IMR-90 (cell line): Measurements from ENCODE around the gene BTG3. TPM values are rescaled to one million over a fixed set of nuclear protein-coding genes. Genes with fewer than 3 reads are reported as not detected.

Experiments
- ATAC-seq: fragments of 200-7000 bp; cut with Tn5 transposase; 2 replicates; pipeline ENCODE4 v1.9.1; 2020; ENCODE audit warnings: low read depth, mild to moderate bottlenecking, moderate library complexity
- BruUV-seq: library from RNA; stranded (reverse); fragments of 400-500 nt; replicated peaks from 2 replicates; lab custom pipeline; 2021; lab: Mats Ljungman, UMichigan
- CTCF ChIA-PET: fragments of 300-600 bp; formaldehyde crosslinking; extraction: SDS; loops from one replicate; lab custom pipeline; 2021; ENCODE audit warnings: antibody characterized with exemption; lab: Yijun Ruan, JAX
- POLR2A ChIA-PET: fragments of 300-600 bp; sonication (Branson Sonifier 250); formaldehyde crosslinking; loops from one replicate; lab custom pipeline; 2022; ENCODE audit warnings: antibody characterized with exemption; ENCODE audit not compliant: unreplicated experiment; lab: Charles Lee
- DNase-seq: peaks from one replicate; pipeline ENCODE4 v3.0.0; 2013
- H2AFZ ChIP-seq: replicated peaks from 2 replicates; pipeline ENCODE3; 2013; ENCODE audit warnings: low read length, mild to moderate bottlenecking; ENCODE audit not compliant: poor library complexity
- H2AK5ac ChIP-seq: 2 replicates; pipeline ENCODE4 v1.6.1; 2013; ENCODE audit warnings: low read depth, low read length, inconsistent platforms
- H2AK9ac ChIP-seq: replicated peaks from 2 replicates; pipeline ENCODE3; 2013; ENCODE audit warnings: mild to moderate bottlenecking, low read depth, low read length, moderate library complexity; ENCODE audit not compliant: poor library complexity
- H2BK120ac ChIP-seq: 2 replicates; pipeline ENCODE4 v1.6.1; 2013; ENCODE audit warnings: low read depth, low read length, inconsistent platforms
- H2BK15ac ChIP-seq: 3 replicates; pipeline ENCODE4 v1.6.1; 2013; ENCODE audit warnings: low read depth, low read length, inconsistent platforms
- H2BK20ac ChIP-seq: 2 replicates; pipeline ENCODE4 v1.6.1; 2013; ENCODE audit warnings: low read depth, mild to moderate bottlenecking, inconsistent platforms, low read length, moderate library complexity
- H2BK5ac ChIP-seq: 2 replicates; pipeline ENCODE4 v1.6.1; 2013; ENCODE audit warnings: mild to moderate bottlenecking, low read depth, low read length, inconsistent platforms; ENCODE audit not compliant: poor library complexity, severe bottlenecking
- H3K14ac ChIP-seq: replicated peaks from 2 replicates; pipeline ENCODE4 v1.6.1; 2013; ENCODE audit warnings: low read depth, low read length, inconsistent platforms
- H3K18ac ChIP-seq: 2 replicates; pipeline ENCODE4 v1.6.1; 2013; ENCODE audit warnings: low read depth, low read length, control low read depth
- H3K23ac ChIP-seq: 2 replicates; pipeline ENCODE4 v1.6.1; 2013; ENCODE audit warnings: low read depth, low read length, inconsistent platforms
- H3K27ac ChIP-seq: 2 replicates; pipeline ENCODE4 v1.5.1; 2013; ENCODE audit warnings: mild to moderate bottlenecking, control low read depth, low read length; ENCODE audit not compliant: insufficient read depth
- H3K27me3 ChIP-seq: 2 replicates; pipeline ENCODE4 v1.6.1; 2013; ENCODE audit warnings: low read length; ENCODE audit not compliant: control insufficient read depth, insufficient read depth
- H3K36me3 ChIP-seq: 2 replicates; pipeline ENCODE4 v1.6.1; 2013; ENCODE audit warnings: low read length, mixed read lengths; ENCODE audit not compliant: control insufficient read depth, insufficient read depth
- H3K4ac ChIP-seq: 2 replicates; pipeline ENCODE4 v1.6.1; 2013; ENCODE audit warnings: low read depth, low read length, inconsistent platforms
- H3K4me1 ChIP-seq: 2 replicates; pipeline ENCODE4 v1.6.1; 2013; ENCODE audit warnings: low read length, mixed read lengths; ENCODE audit not compliant: control insufficient read depth, insufficient read depth
- H3K4me2 ChIP-seq: 2 replicates; pipeline ENCODE4 v1.6.1; 2013; ENCODE audit warnings: low read depth, mild to moderate bottlenecking, control low read depth, low read length, moderate library complexity
- H3K4me3 ChIP-seq: 2 replicates; pipeline ENCODE4 v1.5.1; 2013; ENCODE audit warnings: low read depth, mild to moderate bottlenecking, control low read depth, low read length, moderate library complexity; ENCODE audit not compliant: insufficient read depth
- H3K56ac ChIP-seq: 2 replicates; pipeline ENCODE4 v1.6.1; 2013; ENCODE audit warnings: low read length, inconsistent platforms; ENCODE audit not compliant: insufficient read depth; ENCODE audit errors: extremely low read depth
- H3K79me1 ChIP-seq, 2 experiments: 2 replicates each; pipeline ENCODE4 v1.6.1; 2013; ENCODE audit warnings: low read length in 2 of 2, inconsistent platforms in 1 of 2, low read depth in 1 of 2
- H3K9ac ChIP-seq: 2 replicates; pipeline ENCODE4 v1.6.1; 2013; ENCODE audit warnings: low read depth, low read length, control low read depth
- H3K9me1 ChIP-seq: 2 replicates; pipeline ENCODE4 v1.6.1; 2013; ENCODE audit warnings: low read length, inconsistent platforms; ENCODE audit not compliant: insufficient read depth
- H3K9me3 ChIP-seq: 2 replicates; pipeline ENCODE4 v1.6.1; 2013; ENCODE audit warnings: low read length; ENCODE audit not compliant: control insufficient read depth, insufficient read depth
- H4K20me1 ChIP-seq: 2 replicates; pipeline ENCODE4 v1.6.1; 2013; ENCODE audit warnings: low read length, inconsistent platforms; ENCODE audit not compliant: insufficient read depth
- H4K5ac ChIP-seq: 2 replicates; pipeline ENCODE4 v1.6.1; 2013; ENCODE audit warnings: mild to moderate bottlenecking, low read depth, low read length, control low read depth
- H4K8ac ChIP-seq, 2 experiments: 2 replicates each; pipeline ENCODE4 v1.6.1; 2013; ENCODE audit warnings: low read depth in 2 of 2, low read length in 2 of 2, control low read depth in 1 of 2, inconsistent platforms in 1 of 2
- H4K91ac ChIP-seq: 2 replicates; pipeline ENCODE4 v1.6.1; 2013; ENCODE audit warnings: low read depth, low read length, inconsistent platforms; ENCODE audit not compliant: insufficient read depth
- BHLHE40 ChIP-seq: fragments of 150-350 bp; IDR thresholded peaks from 2 replicates; pipeline ENCODE4 v1.6.1; 2016; ENCODE audit warnings: mild to moderate bottlenecking, low read depth, low read length
- CEBPB ChIP-seq: IDR thresholded peaks from 2 replicates; pipeline ENCODE4 v1.6.1; 2012; ENCODE audit warnings: low read depth, low read length, improper control_type of control experiment
- CHD1 ChIP-seq: IDR thresholded peaks from 2 replicates; pipeline ENCODE4 v1.6.1; 2012; ENCODE audit warnings: low read depth, low read length, improper control_type of control experiment
- CTCF ChIP-seq: conservative IDR thresholded peaks from 2 replicates; pipeline ENCODE4 v1.5.1; 2012; ENCODE audit warnings: mild to moderate bottlenecking, low read depth, low read length, improper control_type of control experiment
- ELK1 ChIP-seq: fragments of 150-350 bp; IDR thresholded peaks from 2 replicates; pipeline ENCODE4 v1.6.1; 2016; ENCODE audit warnings: low read depth, mild to moderate bottlenecking, low read length, moderate library complexity, borderline replicate concordance
- FOS ChIP-seq: fragments of 150-350 bp; IDR thresholded peaks from 2 replicates; pipeline ENCODE4 v1.6.1; 2016; ENCODE audit warnings: low read depth, low read length
- MAFK ChIP-seq: IDR thresholded peaks from 2 replicates; pipeline ENCODE4 v1.6.1; 2012; ENCODE audit warnings: low read depth, low read length, improper control_type of control experiment
- MAZ ChIP-seq: IDR thresholded peaks from 2 replicates; pipeline ENCODE4 v1.6.1; 2012; ENCODE audit warnings: low read depth, mild to moderate bottlenecking, low read length, improper control_type of control experiment, moderate library complexity, borderline replicate concordance
- MXI1 ChIP-seq: IDR thresholded peaks from 2 replicates; pipeline ENCODE4 v1.6.1; 2012; ENCODE audit warnings: low read depth, mild to moderate bottlenecking, low read length, moderate library complexity, borderline replicate concordance
- NFE2L2 ChIP-seq: fragments of 150-350 bp; IDR thresholded peaks from 2 replicates; pipeline ENCODE4 v1.6.1; 2016; ENCODE audit warnings: low read depth, mild to moderate bottlenecking, low read length
- POLR2A ChIP-seq: IDR thresholded peaks from 2 replicates; pipeline ENCODE4 v1.6.1; 2012; ENCODE audit warnings: mild to moderate bottlenecking, low read depth, low read length
- RAD21 ChIP-seq: IDR thresholded peaks from 2 replicates; pipeline ENCODE4 v1.6.1; 2012; ENCODE audit warnings: low read length, improper control_type of control experiment
- RCOR1 ChIP-seq: IDR thresholded peaks from 2 replicates; pipeline ENCODE4 v1.6.1; 2012; ENCODE audit warnings: mild to moderate bottlenecking, low read length, improper control_type of control experiment; ENCODE audit not compliant: insufficient replicate concordance
- RFX5 ChIP-seq: IDR thresholded peaks from 2 replicates; pipeline ENCODE4 v1.8.0; 2012; ENCODE audit warnings: low read depth, mild to moderate bottlenecking, low read length, moderate library complexity
- SMC3 ChIP-seq: fragments of 150-350 bp; IDR thresholded peaks from 2 replicates; pipeline ENCODE4 v1.6.1; 2016; ENCODE audit warnings: low read depth, mild to moderate bottlenecking, antibody characterized with exemption, low read length, moderate library complexity
- USF2 ChIP-seq: fragments of 150-350 bp; IDR thresholded peaks from 2 replicates; pipeline ENCODE4 v1.6.1; 2017; ENCODE audit warnings: mild to moderate bottlenecking, antibody characterized with exemption, low read length, low read depth
- WGBS, 2 experiments: methylation state at CpG; one replicate each; pipeline versions ENCODE4 v1.1.5 to v1.1.7; 2013; ENCODE audit warnings: missing lambda C conversion rate in 2 of 2; ENCODE audit not compliant: insufficient read length in 1 of 2; ENCODE audit errors: extremely low coverage in 2 of 2; 5-methylcytosine and 5-hydroxymethylcytosine counted together
- dilution Hi-C: fragments of 300-500 bp; cut with HindIII; formaldehyde crosslinking; loops from one replicate; pipeline ENCODE4 v1.14.3; 2018; ENCODE audit warnings: low sequenced_read_pairs; ENCODE audit not compliant: unreplicated experiment
- in situ Hi-C: fragments of 300-500 bp; cut with MboI; formaldehyde crosslinking; loops from 3 replicates; pipeline ENCODE4 v1.14.3; 2019; ENCODE audit warnings: low sequenced_read_pairs, inconsistent platforms, mixed read lengths
- intact Hi-C: fragments of 100-400 bp; cut with micrococcal nuclease; formaldehyde crosslinking; loops from 2 replicates; pipeline ENCODE4 v1.10.0; 2022
- polyA plus RNA-seq, 3 experiments: library from polyadenylated mRNA; depleted of rRNA; stranded (reverse); fragments of >200 nt; gene quantifications; 2 replicates each; pipeline ENCODE4 v1.2.3, GENCODE V29; 2012; ENCODE audit warnings: low replicate concordance in 1 of 3
- total RNA-seq: library from RNA; depleted of rRNA; stranded (reverse); fragments of >200 nt; gene quantifications from 2 replicates; pipeline ENCODE4 v1.2.3, GENCODE V29; 2012

Gene BTG3
- total and polyA plus RNA-seq, 2 of the 4 experiments (the other 2 are of a cell fraction), result 22.4 to 38.1 TPM

GRCh38 chr21:17636711-17637110 is 24.0 kb upstream of the BTG3 start:
- no peaks in the 10 kb centered on the region for H3K4me1 ChIP-seq
- H4K5ac ChIP-seq, result no peak overlapping the region
- no peaks in the 10 kb centered on the region for H3K9me1 ChIP-seq
- no peaks in the 10 kb centered on the region for H3K9me3 ChIP-seq
- H3K9ac ChIP-seq, result no peak overlapping the region
- no peak overlapping the region for H3K23ac ChIP-seq
- no peak overlapping the region for H3K27ac ChIP-seq
- no peak overlapping the region for H2BK20ac ChIP-seq
- in situ Hi-C loops (no loop called here), dilution Hi-C loops (no loop called here), intact Hi-C loops (no loop called here)
- TF ChIP-seq POLR2A (no peak), FOS (no peak), ELK1 (no peak), SMC3 (no peak), RFX5 (no peak), RCOR1 (no peak), MXI1 (no peak), MAFK (no peak), CHD1 (no peak), MAZ (no peak), CEBPB (no peak), NFE2L2 (no peak), BHLHE40 (no peak), RAD21 (no peak), CTCF (no peak), USF2 (no peak)
- no peaks in the 10 kb centered on the region for H4K20me1 ChIP-seq
- no peaks in the 10 kb centered on the region for H3K36me3 ChIP-seq
- H3K4me2 ChIP-seq, result no peak overlapping the region
- no peak overlapping the region for H4K91ac ChIP-seq
- H2AK5ac ChIP-seq, result no peak overlapping the region
- no peak overlapping the region for H2BK15ac ChIP-seq
- H3K56ac ChIP-seq, result no peak overlapping the region
- H2BK5ac ChIP-seq, result no peak overlapping the region
- H2AFZ ChIP-seq, result no peak overlapping the region
- no peak overlapping the region for H2AK9ac ChIP-seq
- H2BK120ac ChIP-seq, result no peak overlapping the region
- ChIA-PET CTCF (no interaction called here), POLR2A (no interaction called here)
- no peak overlapping the region for H3K14ac ChIP-seq
- no peaks in the 10 kb centered on the region for H3K27me3 ChIP-seq
- ATAC-seq, result no peak
- no peak overlapping the region for H3K4me3 ChIP-seq
- H3K18ac ChIP-seq, result no peak overlapping the region
- H3K4ac ChIP-seq, result no peak overlapping the region
- no TSS peak for BruUV-seq
- no peak overlapping the region for H4K8ac ChIP-seq
- DNase-seq, result no peak
- H3K79me1 ChIP-seq, result no peaks in the 10 kb centered on the region
- WGBS, 2 experiments, result 94% methylated on average over 4 of the region's 4 CpGs; no CpG with 5 or more reads in 1 of the 2 experiments
